SH-SY5Y (cell line): ENCODE data around the gene ZBTB38.

Source experiments
- GATA2 ChIP-seq: IDR thresholded peaks from 2 replicates; pipeline ENCODE4 v1.6.1; 2011; ENCODE audit warnings: mild to moderate bottlenecking, low read depth, low read length
- GATA3 ChIP-seq: IDR thresholded peaks from 2 replicates; pipeline ENCODE4 v1.6.1; 2011; ENCODE audit warnings: low read depth, mild to moderate bottlenecking, low read length, moderate library complexity

- TF ChIP-seq GATA2, result no peak
- TF ChIP-seq GATA3, result no peak
Observed at GRCh38 chr3:141334627-141335250, 33.6 kb upstream of the ZBTB38 start.
